ENCODE measurements around the gene FBRSL1.

FBRSL1 gene

GRCh38 chr12:132550830-132551640, 61.1 kb downstream of the FBRSL1 start:
- no peak overlapping the region for H3K4me3 ChIP-seq (replicated peaks; ENCODE audit: low read depth, low read length)
- no peak for DNase-seq (ENCODE audit: extremely low read depth, low read depth)

GRCh38 chr12:132551641-132552031, 61.7 kb downstream of the FBRSL1 start:
- no peak for DNase-seq (ENCODE audit: extremely low read depth, low read depth)
- no peak overlapping the region for H3K4me3 ChIP-seq (replicated peaks; ENCODE audit: low read depth, low read length)
- TF ChIP-seq CTCF (IDR thresholded peaks at IDR 0.05; ENCODE audit: low read depth, low read length, missing control alignments) = no peak

More at GRCh38 chr12:132550830-132551640, 61.1 kb downstream of the FBRSL1 start:
- TF ChIP-seq CTCF (IDR thresholded peaks at IDR 0.05; ENCODE audit: low read depth, low read length, missing control alignments) = no peak

DNA sequence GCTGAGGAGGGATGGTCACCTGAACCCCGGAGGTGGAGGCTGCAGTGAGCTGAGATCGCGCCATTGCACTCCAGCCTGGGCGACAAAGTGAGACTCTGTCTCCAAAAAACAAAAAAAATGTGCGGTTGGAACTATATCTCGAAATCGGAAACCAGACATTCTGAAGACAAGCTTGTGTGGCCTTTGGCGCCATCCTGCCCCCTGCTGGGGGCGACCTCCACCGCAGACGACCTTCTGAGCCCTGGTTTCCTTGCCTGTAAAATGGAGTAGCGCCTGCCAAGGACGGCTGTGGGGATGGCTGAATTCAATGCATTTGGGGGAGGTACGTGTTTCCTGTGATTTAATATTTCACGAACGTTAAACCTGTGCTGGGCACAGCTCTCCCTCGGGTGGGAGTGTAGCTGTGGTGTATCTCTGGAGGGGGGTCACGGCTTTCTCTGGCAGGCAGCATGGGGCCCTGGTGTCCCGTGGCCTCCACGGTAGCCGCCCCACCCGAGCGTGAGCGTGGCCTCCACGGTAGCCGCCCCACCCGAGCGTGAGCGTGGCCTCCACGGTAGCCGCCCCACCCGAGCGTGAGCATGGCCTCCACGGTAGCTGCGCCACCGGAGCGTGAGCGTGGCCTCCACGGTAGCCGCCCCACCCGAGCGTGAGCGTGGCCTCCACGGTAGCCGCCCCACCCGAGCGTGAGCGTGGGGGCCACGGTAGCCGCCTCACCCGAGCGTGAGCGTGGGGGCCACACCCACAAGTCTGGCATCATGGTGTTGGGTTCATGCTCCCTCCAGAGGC, 65.1 kb downstream of the FBRSL1 start:
- TF ChIP-seq CTCF (IDR thresholded peaks at IDR 0.05; ENCODE audit: low read depth, low read length, missing control alignments) = peak; percentile 33
- no peak for DNase-seq (ENCODE audit: extremely low read depth, low read depth)
- H3K4me3 ChIP-seq (replicated peaks; ENCODE audit: low read depth, low read length) = no peak overlapping the region

GRCh38 chr12:132555686-132556085, 65.7 kb downstream of the FBRSL1 start:
- H3K4me3 ChIP-seq (replicated peaks; ENCODE audit: low read depth, low read length) = no peak overlapping the region
- no peak for TF ChIP-seq CTCF (IDR thresholded peaks at IDR 0.05; ENCODE audit: low read depth, low read length, missing control alignments)
- no peak for DNase-seq (ENCODE audit: extremely low read depth, low read depth)

DNA sequence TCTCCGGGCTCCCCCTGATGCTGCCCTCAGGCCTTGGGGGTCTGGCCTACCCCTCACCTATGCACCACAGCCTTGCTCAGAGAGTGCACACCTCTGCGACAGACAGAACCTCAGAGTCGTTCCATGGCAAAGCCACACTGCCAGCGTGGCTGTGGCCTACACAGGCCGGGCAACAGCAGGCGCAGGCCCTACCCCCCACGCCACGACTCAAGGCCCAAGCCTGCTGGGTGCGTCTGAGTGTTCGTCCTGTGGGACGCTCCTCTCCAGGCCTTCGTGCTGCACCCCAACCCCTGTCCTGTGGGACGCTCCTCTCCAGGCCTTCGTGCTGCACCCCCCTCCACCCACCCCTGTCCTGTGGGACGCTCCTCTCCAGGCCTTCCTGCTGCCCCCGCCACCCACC, 66.3 kb downstream of the FBRSL1 start:
- DNase-seq (ENCODE audit: extremely low read depth, low read depth) = no peak
- H3K4me3 ChIP-seq (replicated peaks; ENCODE audit: low read depth, low read length) = no peak overlapping the region
- no peak for TF ChIP-seq CTCF (IDR thresholded peaks at IDR 0.05; ENCODE audit: low read depth, low read length, missing control alignments)

- H3K4me3 ChIP-seq (replicated peaks; ENCODE audit: low read depth, low read length) = no peak overlapping the region
- DNase-seq (ENCODE audit: extremely low read depth, low read depth) = no peak
- no peak for TF ChIP-seq CTCF (IDR thresholded peaks at IDR 0.05; ENCODE audit: low read depth, low read length, missing control alignments)
These were observed 66.8 kb downstream of the FBRSL1 start for GRCh38 chr12:132556801-132557200.
